Neural progenitor cell (in vitro differentiated cells): ENCODE measurements around the gene SPRY4.

Source experiments
- EZH2 ChIP-seq: fragments of 200-600 bp; sonication (generic); IDR thresholded peaks from 2 replicates; pipeline ENCODE4 v1.6.1; 2017; ENCODE audit warnings: antibody characterized with exemption, mild to moderate bottlenecking, moderate library complexity
- EZH2phosphoT487 ChIP-seq: fragments of 200-600 bp; sonication (generic); IDR thresholded peaks from 2 replicates; pipeline ENCODE4 v1.6.1; 2017; ENCODE audit warnings: antibody characterized with exemption

- TF ChIP-seq EZH2 (no peak), EZH2phosphoT487 (no peak)
Measured at GRCh38 chr5:142301540-142301939, 23.3 kb downstream of the SPRY4 start.
